Stomach smooth muscle (tissue), 2 donors: ENCODE data around the gene FAM163B.

Source experiments
- H3K27ac ChIP-seq: one replicate; pipeline ENCODE4 v1.7.0; 2013; ENCODE audit warnings: mild to moderate bottlenecking, low read length, inconsistent platforms
- H3K27me3 ChIP-seq, 2 donors: one replicate each; pipeline ENCODE4 v1.7.0; 2013; ENCODE audit warnings: low read length in 2 of 2; ENCODE audit not compliant: insufficient read depth in 2 of 2, control insufficient read depth in 1 of 2
- H3K36me3 ChIP-seq, 2 donors: one replicate each; pipeline ENCODE4 v1.7.0; 2013; ENCODE audit warnings: low read length in 2 of 2; ENCODE audit not compliant: control insufficient read depth in 2 of 2, insufficient read depth in 2 of 2
- H3K4me1 ChIP-seq: one replicate; pipeline ENCODE4 v1.7.0; 2013; ENCODE audit warnings: low read length; ENCODE audit not compliant: control insufficient read depth, insufficient read depth
- H3K4me3 ChIP-seq, 2 donors: one replicate each; pipeline ENCODE4 v1.7.0; 2013; ENCODE audit warnings: low read length in 2 of 2
- H3K9ac ChIP-seq, 2 donors: one replicate each; pipeline ENCODE4 v1.7.0; 2013; ENCODE audit warnings: low read length in 2 of 2, mild to moderate bottlenecking in 1 of 2
- H3K9me3 ChIP-seq, 2 donors: one replicate each; pipeline ENCODE4 v1.7.0; 2013; ENCODE audit warnings: low read length in 2 of 2; ENCODE audit not compliant: control insufficient read depth in 2 of 2
- donor health status: healthy.
- donor health status: Pancreatic carcinoma.

Gene FAM163B

DNA sequence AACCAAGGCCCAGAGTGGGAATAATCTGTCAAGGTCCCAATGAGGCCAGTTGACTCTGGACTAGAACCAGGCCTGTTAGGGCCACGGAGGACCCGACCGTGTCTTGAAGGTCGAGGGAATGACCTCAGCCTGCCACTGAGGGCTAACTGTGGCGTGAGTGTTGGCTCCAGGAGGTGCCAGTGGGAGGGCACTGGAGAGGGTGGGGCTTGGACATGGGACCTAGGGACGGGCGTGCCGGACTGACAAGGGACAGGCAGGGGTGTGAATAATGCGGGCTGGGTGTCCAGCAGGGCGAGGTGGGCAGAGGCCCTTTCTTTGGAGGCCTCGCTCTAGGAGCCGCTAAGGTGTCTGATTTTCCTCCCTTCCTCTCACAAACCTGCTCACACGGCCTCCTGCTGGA lies 67.2 kb downstream of the FAM163B start:
- Histone ChIP-seq H3K27me3 (peaks cover 2 to 3% of the 10 kb centered on the region in 2 donors), H3K27ac (no peak overlapping the region), H3K4me3 (no peak overlapping the region), H3K9me3 (no peaks in the 10 kb centered on the region), H3K36me3 (peaks cover 0 to 2% of the 10 kb centered on the region in 2 donors), H3K4me1 (peaks cover 19% of the 10 kb centered on the region), H3K9ac (no peak overlapping the region)

DNA sequence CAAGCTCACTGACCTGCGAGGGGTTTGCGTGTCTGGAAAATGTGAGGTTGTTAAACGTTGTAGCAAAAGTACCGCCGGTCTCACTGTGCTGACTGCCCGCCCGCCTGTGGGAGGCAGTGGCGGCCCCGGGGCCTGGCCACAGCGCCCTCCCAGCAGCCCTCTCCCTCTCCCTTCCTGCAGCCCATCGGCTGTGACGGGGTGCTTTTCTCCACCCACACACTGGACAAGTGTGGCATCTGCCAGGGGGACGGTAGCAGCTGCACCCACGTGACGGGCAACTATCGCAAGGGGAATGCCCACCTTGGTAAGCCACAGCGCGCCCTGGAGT lies 68.5 kb downstream of the FAM163B start:
- no peak overlapping the region for H3K27ac ChIP-seq
- peaks cover 2 to 3% of the 10 kb centered on the region in 2 donors for H3K27me3 ChIP-seq
- no peaks in the 10 kb centered on the region for H3K9me3 ChIP-seq
- H3K4me1 ChIP-seq = peaks cover 20% of the 10 kb centered on the region
- no peak overlapping the region for H3K4me3 ChIP-seq
- H3K36me3 ChIP-seq = peaks cover 0 to 2% of the 10 kb centered on the region in 2 donors
- no peak overlapping the region for H3K9ac ChIP-seq

DNA sequence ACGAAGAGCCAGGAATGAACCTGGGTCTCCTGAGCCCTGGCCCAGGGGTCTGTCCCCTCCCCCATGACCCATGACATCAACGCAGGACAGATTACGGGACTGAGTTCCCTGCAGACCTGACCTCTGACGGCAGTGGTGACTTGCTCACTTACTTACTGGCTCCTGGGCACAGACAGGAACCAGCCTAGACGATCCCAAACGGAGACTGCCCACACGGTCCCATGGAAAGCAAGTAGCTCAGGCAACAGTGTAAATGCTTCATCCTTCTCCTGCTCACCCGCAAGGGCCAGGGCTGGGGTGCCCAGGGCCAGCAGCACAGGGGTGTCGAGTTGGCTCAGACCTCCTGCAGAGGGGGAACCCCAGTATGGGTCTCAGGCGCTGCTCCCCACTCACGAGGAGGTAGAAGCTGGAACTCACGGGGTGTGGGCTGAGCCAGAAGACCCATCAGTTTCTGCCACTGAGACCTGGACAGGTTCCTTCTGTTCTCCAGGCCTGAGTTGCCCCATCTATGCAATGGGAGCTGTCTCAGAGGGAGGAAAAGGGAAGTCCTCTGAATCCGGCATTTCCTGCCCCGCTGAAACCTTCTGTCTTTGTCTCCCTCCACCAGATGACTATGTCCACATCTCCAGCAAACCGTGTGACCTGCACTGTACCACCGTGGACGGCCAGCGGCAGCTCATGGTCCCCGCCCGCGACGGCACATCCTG lies 69.0 kb downstream of the FAM163B start:
- no peak overlapping the region for H3K27ac ChIP-seq
- H3K4me3 ChIP-seq = no peak overlapping the region
- no peak overlapping the region for H3K9ac ChIP-seq

DNA sequence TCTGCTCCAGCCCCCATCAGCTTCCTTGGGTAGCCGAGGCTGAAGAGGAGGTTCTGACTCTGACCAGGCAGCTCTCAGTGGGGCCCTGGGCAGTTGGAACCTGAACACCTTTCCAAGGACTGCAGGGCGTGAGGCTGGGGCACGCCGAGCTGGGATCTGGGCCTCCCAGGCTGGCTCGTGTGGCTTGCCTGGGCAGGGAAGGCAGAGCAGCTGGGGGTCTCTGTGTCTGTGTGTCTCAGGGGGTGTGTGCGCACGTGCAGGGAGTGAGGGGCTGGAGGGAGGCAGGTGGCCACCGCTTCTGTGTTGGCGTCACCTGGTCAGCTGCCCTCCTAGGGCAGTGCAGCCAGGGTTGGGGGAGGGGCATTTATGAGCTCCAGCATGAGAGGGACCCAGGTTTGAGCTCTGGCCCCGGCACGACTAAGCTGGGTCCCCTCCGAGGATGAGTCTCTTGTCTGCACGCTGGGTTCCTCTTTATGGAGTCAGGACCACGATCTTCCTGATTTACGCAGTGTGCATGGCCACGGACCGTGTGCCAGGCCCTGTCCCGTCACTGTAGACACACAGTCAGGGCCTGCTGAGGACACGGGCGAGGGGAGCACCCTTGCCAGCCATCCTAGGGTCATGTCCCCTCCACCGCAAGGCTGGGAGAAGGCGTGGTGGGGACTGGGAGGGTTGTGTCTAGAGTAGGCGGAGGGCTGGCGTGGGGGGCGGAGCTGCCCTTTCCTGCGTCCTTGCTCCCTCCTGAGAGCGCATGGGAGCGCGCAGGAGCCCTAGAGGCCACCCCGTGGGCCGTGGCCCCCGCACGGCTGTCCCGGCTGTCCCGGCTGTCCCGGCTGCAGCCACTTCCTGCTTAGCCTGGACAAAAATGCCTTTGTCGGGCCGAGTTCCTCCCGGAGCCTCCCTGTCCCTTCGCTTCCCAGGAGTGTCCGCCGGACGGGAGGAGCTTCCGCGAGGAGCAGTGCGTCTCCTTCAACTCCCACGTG lies 70.0 kb downstream of the FAM163B start:
- H3K27ac ChIP-seq = no peak overlapping the region
- no peak overlapping the region for H3K9ac ChIP-seq
- peaks cover 0 to 2% of the 10 kb centered on the region in 2 donors for H3K36me3 ChIP-seq
- H3K4me3 ChIP-seq = peak overlapping the region in 1 of 2 donors; percentile 22
- H3K9me3 ChIP-seq = no peaks in the 10 kb centered on the region
- H3K27me3 ChIP-seq = peaks cover 2 to 3% of the 10 kb centered on the region in 2 donors
- H3K4me1 ChIP-seq = peaks cover 24% of the 10 kb centered on the region

More for the DNA sequence above, 69.0 kb downstream of the FAM163B start:
- Histone ChIP-seq H3K9me3 (no peaks in the 10 kb centered on the region), H3K36me3 (peaks cover 0 to 2% of the 10 kb centered on the region in 2 donors), H3K4me1 (peaks cover 22% of the 10 kb centered on the region), H3K27me3 (peaks cover 2 to 3% of the 10 kb centered on the region in 2 donors)

DNA sequence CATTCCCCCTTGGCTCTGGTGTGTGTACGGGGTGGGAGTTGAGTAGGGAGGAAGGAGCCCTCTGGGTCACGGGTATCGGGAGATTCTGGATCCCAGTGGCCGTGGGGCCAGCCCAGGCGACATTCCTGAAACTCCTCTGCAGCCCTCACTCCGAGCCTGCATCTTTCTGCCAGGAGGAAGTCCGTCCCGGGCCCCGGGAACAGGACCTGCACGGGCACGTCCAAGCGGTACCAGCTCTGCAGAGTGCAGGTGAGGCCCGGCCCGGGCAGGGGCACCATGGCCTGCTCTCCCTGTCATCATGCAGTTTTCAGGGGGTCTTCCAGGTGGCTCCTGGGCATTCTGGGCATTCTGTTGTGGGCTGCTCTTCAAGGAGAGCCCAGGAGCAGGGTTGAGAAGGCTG lies 71.0 kb downstream of the FAM163B start:
- H3K9me3 ChIP-seq = no peaks in the 10 kb centered on the region
- no peak overlapping the region for H3K4me3 ChIP-seq
- H3K9ac ChIP-seq = no peak overlapping the region
- peaks cover 2 to 3% of the 10 kb centered on the region in 2 donors for H3K27me3 ChIP-seq
- H3K4me1 ChIP-seq = peaks cover 31% of the 10 kb centered on the region
- no peak overlapping the region for H3K27ac ChIP-seq
- H3K36me3 ChIP-seq = peaks cover 0 to 2% of the 10 kb centered on the region in 2 donors

DNA sequence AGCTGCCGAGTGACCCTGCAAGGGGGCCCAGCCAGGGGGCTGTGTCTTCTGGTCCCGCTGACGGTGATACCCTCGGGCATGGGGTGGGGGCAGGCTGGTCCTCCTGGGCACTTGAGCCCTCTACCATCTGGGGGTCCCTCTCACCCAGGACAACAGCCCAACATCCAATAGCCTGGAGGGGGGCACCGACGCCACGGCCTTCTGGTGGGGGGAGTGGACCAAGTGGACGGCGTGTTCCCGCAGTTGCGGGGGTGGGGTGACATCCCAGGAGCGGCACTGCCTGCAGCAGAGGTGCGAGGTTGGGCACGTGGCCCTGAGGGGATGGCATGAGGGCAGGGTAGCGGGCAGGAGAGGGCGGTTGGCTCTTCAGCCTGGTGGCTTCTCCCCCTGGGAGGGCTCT lies 71.9 kb downstream of the FAM163B start:
- H3K27me3 ChIP-seq = peaks cover 2 to 3% of the 10 kb centered on the region in 2 donors
- H3K36me3 ChIP-seq = peaks cover 0 to 2% of the 10 kb centered on the region in 2 donors
- H3K27ac ChIP-seq = no peak overlapping the region
- H3K9ac ChIP-seq = no peak overlapping the region
- H3K4me1 ChIP-seq = peaks cover 31% of the 10 kb centered on the region
- no peaks in the 10 kb centered on the region for H3K9me3 ChIP-seq
- H3K4me3 ChIP-seq = no peak overlapping the region

DNA sequence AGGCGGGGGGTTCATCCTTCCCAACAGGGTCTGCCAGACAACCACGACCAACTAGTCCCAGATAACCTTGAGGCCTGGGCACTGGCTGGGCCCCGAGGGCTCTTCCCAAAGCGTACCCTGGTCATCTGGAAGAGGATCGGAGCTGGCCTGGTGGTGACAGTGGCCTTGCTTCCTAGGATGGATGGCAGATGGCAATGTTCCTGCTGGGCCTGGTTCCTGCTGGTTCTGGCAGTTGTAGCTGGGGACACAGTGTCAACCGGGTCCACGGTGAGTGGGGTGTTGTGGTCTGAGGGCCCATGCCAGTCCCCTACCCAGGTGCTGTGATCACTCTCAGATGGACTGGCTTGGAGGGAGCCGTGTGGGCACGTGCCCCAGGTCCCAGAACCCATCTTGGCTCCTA lies 72.7 kb downstream of the FAM163B start:
- Histone ChIP-seq H3K4me3 (peak overlapping the region in 1 of 2 donors; percentile 8), H3K9ac (no peak overlapping the region), H3K36me3 (peaks cover 0 to 2% of the 10 kb centered on the region in 2 donors), H3K27me3 (peaks cover 2 to 3% of the 10 kb centered on the region in 2 donors), H3K4me1 (peaks cover 31% of the 10 kb centered on the region), H3K27ac (no peak overlapping the region), H3K9me3 (no peaks in the 10 kb centered on the region)

DNA sequence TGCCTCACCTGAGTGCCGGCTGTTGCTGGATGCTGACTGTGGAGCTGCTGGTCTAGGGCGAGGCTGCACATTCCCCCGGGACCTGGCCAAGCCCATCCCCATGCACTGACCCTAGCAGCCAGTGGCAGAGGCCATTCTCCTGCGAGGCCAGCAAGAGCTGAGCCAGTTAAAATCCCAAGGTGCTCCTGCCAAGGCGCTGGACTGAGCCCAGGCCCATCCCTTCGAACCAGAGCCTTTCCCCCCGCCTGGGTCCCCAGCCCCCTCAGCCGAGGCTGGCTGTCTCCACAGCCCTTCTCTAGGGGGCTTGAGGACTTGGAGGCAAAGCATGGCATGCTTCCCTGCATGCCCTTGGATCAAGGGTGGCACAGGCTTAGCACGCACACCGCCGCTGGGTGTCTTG lies 73.1 kb downstream of the FAM163B start:
- peaks cover 31% of the 10 kb centered on the region for H3K4me1 ChIP-seq
- peaks cover 0 to 2% of the 10 kb centered on the region in 2 donors for H3K36me3 ChIP-seq
- no peaks in the 10 kb centered on the region for H3K9me3 ChIP-seq
- H3K9ac ChIP-seq = no peak overlapping the region
- H3K27ac ChIP-seq = no peak overlapping the region
- peak overlapping the region in 1 of 2 donors; percentile 66 for H3K4me3 ChIP-seq
- H3K27me3 ChIP-seq = peaks cover 2 to 3% of the 10 kb centered on the region in 2 donors

DNA sequence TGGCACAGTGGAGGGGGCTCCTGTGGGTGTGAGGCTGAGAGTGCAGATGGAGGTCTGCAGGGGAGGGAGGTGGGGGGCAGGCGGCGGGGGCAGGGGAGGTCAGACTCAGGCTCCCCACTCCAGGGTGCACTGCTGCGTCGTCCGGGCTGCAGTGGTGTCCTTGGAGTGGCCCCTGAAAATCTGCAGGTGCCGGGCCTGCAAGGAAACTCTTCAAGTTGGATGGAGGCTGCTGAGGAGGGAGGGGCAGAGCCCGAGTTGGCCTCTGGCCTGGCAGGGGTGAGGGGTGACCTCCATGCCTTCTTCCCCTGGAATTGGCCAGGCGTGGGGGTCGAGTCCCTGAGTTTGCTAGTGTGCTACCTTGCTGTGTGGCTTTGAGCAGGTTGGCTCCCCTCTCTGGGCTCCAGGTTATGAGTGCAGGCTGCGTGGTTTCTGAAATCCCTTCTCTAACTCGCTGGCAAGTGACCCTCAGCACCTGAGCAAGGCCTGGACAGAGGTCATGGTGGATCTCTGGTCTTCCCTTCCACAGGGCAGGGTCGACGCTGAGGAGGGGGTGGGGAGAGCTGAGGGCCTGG lies 73.8 kb downstream of the FAM163B start:
- H3K9me3 ChIP-seq = no peaks in the 10 kb centered on the region
- H3K9ac ChIP-seq = no peak overlapping the region
- H3K4me3 ChIP-seq = peak overlapping the region in 1 of 2 donors; percentile 73
- H3K27me3 ChIP-seq = peaks cover 2 to 3% of the 10 kb centered on the region in 2 donors
- no peaks in the 10 kb centered on the region for H3K36me3 ChIP-seq
- no peak overlapping the region for H3K27ac ChIP-seq
- peaks cover 31% of the 10 kb centered on the region for H3K4me1 ChIP-seq

DNA sequence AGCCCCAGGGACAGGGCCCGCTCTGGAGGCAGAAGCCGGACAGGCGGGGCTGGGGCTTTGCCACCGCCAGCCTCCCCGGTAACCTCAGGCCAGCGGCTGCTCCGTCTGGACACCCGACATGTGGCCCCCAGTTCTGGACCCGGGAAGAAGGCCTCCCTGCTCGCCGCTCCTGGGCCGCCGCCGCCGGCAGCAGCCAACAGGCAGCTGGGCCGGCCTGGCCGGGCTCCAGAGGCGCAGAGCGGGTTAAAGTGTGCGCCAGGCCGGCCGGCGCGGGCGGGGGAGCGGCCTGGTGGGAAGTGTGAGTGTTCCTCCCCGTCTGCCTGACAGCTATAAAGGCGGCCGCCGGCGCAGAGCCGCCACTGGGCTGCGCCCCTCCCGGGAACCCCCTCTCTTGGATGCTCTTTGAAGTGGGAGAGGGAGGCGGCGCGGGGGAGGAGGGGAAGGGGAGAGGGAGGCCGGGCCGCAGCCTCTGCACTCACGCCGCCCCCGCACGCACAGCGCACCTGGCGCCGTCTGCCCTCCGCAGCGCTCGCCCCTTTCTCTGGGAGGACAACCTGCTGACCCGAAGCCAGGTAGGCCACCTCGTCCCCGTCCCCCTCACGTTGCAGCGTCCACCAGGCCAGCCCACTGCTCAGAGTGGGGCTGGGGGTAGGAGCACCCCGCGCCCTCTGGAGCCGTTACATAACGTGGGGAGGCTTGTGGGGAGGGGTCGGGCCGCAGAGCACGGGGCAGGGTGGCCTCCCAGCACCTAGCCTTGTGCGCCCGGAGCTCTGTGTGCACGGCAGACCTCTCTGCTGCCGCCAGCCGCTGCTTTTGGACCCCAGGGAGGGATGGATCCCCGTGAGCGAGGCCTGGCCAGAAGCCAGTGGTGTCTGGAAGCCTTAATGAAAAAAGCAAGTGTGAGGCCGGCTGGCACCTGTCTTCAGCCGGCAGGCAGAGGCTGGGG lies 74.6 kb downstream of the FAM163B start, which contains the start of gene ADAMTSL2:
Gene ADAMTSL2, plus strand, starts transcription at position 359 of the 946 bp plus-strand sequence. CDS start 2,009 bp downstream, outside the sequence.
- Histone ChIP-seq H3K4me1 (peaks cover 30% of the 10 kb centered on the region), H3K36me3 (no peaks in the 10 kb centered on the region), H3K9me3 (no peaks in the 10 kb centered on the region), H3K27ac (peak within 1 kb of the TSS; percentile 24), H3K9ac (peak within 1 kb of the TSS in 1 of 2 donors; percentile 48), H3K4me3 (peak within 1 kb of the TSS; percentile 67 to 73), H3K27me3 (no peaks in the 10 kb centered on the region)
